RKO (cell line): ENCODE measurements around the gene CCR3.

ENCODE experiments used
- DNase-seq: peaks from one replicate; pipeline ENCODE4 v3.0.0-alpha.2; 2016; ENCODE audit warnings: low spot score

The CCR3 gene

GRCh38 chr3:46276497-46277099 is 34.3 kb downstream of the CCR3 start:
- no peak for DNase-seq

- no peak for DNase-seq
Observed at GRCh38 chr3:46277476-46277875, 35.2 kb downstream of the CCR3 start.

GRCh38 chr3:46278816-46279672 is 36.8 kb downstream of the CCR3 start:
- no peak for DNase-seq

- peak; percentile 42 for DNase-seq
Observed at GRCh38 chr3:46280105-46280797, 38.0 kb downstream of the CCR3 start.

GRCh38 chr3:46281551-46281950 is 39.3 kb downstream of the CCR3 start:
- no peak for DNase-seq

- DNase-seq = no peak
Observed at GRCh38 chr3:46282041-46282440, 39.8 kb downstream of the CCR3 start.

- no peak for DNase-seq
Observed at GRCh38 chr3:46282696-46283095, 40.4 kb downstream of the CCR3 start.

GRCh38 chr3:46283881-46284450 is 41.7 kb downstream of the CCR3 start:
- no peak for DNase-seq

- DNase-seq = no peak
Observed at GRCh38 chr3:46284981-46285683, 42.9 kb downstream of the CCR3 start.

- no peak for DNase-seq
Observed at GRCh38 chr3:46285931-46286619, 43.8 kb downstream of the CCR3 start.

GRCh38 chr3:46286947-46287565 is 44.8 kb downstream of the CCR3 start:
- no peak for DNase-seq

GRCh38 chr3:46289551-46289950 is 47.3 kb downstream of the CCR3 start:
- DNase-seq = no peak

- DNase-seq = no peak
Observed at GRCh38 chr3:46289966-46290365, 47.7 kb downstream of the CCR3 start.

GRCh38 chr3:46291046-46291445 is 48.8 kb downstream of the CCR3 start:
- no peak for DNase-seq

- no peak for DNase-seq
Observed at GRCh38 chr3:46293035-46293724, 50.9 kb downstream of the CCR3 start.

GRCh38 chr3:46293991-46294833 is 52.0 kb downstream of the CCR3 start:
- no peak for DNase-seq

GRCh38 chr3:46296826-46297225 is 54.6 kb downstream of the CCR3 start:
- DNase-seq = no peak

- DNase-seq = no peak
Observed at GRCh38 chr3:46297658-46298423, 55.6 kb downstream of the CCR3 start.
